ENCODE results near the gene TRPC1.

The TRPC1 gene

DNA sequence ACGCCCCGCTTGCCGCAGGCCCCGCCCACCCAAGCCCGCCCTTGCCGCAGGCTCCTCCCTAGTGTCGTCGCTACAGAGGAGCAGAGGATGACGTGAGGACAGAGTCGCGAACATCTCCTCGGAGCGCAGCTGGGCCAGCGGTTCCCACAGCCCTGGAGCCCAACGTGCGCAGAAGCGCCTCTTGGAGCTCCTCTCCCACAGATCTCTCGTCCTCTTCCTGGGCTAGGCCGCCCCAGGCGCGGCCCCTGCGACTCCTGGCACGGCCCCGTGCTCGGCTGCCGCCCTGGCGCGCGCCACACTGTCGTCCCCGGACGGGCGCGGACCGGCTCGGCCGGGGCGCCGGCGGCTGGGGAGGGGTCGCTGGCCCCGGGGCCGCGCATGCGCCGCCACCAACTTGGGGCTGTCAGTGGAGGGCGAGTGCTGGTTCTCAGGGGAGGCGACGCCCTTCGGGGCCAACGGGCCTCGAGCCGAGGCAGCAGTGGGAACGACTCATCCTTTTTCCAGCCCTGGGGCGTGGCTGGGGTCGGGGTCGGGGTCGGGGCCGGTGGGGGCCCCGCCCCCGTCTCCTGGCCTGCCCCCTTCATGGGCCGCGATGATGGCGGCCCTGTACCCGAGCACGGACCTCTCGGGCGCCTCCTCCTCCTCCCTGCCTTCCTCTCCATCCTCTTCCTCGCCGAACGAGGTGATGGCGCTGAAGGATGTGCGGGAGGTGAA is at the start of gene TRPC1:
Gene TRPC1 (plus strand): TSS at position 67 of the 714 bp plus-strand sequence. CDS start 526 bp downstream, at position 593.
- TF ChIP-seq, protein P1, sequence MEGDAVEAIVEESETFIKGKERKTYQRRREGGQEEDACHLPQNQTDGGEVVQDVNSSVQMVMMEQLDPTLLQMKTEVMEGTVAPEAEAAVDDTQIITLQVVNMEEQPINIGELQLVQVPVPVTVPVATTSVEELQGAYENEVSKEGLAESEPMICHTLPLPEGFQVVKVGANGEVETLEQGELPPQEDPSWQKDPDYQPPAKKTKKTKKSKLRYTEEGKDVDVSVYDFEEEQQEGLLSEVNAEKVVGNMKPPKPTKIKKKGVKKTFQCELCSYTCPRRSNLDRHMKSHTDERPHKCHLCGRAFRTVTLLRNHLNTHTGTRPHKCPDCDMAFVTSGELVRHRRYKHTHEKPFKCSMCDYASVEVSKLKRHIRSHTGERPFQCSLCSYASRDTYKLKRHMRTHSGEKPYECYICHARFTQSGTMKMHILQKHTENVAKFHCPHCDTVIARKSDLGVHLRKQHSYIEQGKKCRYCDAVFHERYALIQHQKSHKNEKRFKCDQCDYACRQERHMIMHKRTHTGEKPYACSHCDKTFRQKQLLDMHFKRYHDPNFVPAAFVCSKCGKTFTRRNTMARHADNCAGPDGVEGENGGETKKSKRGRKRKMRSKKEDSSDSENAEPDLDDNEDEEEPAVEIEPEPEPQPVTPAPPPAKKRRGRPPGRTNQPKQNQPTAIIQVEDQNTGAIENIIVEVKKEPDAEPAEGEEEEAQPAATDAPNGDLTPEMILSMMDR (IDR thresholded peaks at IDR 0.05; ENCODE audit: insufficient read depth, low read depth, low read length, missing control alignments): no peak
- H3K4me3 ChIP-seq (ENCODE audit: low read length): peak within 1 kb of the TSS; percentile 78
- DNase-seq (ENCODE audit: low read depth): peak; percentile 84

DNA sequence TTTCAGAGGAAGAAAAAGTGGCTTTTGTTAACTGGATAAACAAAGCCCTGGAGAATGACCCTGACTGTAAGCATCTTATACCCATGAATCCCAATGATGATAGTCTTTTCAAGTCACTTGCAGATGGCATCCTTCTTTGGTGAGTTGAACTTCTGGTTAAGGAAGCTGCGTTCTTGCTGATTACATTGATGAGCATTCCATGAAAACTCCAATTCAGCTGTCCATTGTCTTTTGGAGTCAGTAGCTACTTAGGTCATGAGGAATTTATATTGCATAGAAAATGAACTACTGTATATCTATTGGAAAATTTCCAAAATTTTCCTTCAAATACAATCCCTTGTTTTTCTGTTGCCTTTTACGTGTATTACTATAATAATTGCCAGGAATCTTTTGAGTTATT is 47.7 kb upstream of the TRPC1 start:
- H3K4me3 ChIP-seq (ENCODE audit: low read length): no peak overlapping the region
- no peak for DNase-seq (ENCODE audit: low read depth)
- TF ChIP-seq, protein P1 (IDR thresholded peaks at IDR 0.05; ENCODE audit: insufficient read depth, low read depth, low read length, missing control alignments): no peak

DNA sequence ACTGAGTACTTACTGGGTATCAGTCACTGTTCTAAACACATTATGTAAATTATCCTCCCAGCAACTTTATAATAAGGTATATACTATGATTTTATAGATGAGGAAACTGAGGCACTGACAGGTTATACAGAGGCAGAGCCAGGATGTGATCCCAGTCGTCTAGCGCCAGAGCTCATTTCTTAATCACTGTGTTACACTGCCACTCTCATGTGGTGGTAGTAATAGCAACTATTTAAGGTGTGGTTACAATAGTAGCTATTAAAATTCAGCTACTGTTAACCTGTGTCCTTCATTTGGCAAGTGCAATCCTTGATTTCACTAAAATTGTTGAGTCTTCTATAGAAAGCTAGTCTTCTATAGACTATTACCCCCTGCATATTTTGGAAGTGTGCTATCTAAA is 43.1 kb upstream of the TRPC1 start:
- no peak overlapping the region for H3K4me3 ChIP-seq (ENCODE audit: low read length)
- TF ChIP-seq, protein P1 (IDR thresholded peaks at IDR 0.05; ENCODE audit: insufficient read depth, low read depth, low read length, missing control alignments): peak; percentile 49
- DNase-seq (ENCODE audit: low read depth): peak; percentile 51

DNA sequence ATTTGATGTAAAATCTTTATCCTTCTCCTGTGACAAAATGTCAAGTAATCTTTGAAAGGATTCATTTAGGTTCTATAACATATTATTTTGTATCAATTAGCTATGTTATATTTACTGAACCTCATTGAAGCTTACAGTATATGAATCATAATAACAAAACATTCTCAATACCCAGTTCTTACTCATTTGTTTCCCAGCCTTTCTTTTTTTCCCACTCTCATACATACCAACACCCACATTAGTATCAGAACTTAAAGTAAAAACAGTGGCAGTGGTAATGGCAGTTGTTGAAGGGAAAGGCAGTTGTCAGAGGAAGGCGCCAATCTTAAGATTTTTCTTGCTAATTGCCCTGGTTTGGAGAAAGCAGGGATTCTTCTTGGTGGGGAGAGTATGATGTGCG is 33.2 kb upstream of the TRPC1 start:
- DNase-seq (ENCODE audit: low read depth): no peak
- H3K4me3 ChIP-seq (ENCODE audit: low read length): no peak overlapping the region
- TF ChIP-seq, protein P1 (IDR thresholded peaks at IDR 0.05; ENCODE audit: insufficient read depth, low read depth, low read length, missing control alignments): no peak

DNA sequence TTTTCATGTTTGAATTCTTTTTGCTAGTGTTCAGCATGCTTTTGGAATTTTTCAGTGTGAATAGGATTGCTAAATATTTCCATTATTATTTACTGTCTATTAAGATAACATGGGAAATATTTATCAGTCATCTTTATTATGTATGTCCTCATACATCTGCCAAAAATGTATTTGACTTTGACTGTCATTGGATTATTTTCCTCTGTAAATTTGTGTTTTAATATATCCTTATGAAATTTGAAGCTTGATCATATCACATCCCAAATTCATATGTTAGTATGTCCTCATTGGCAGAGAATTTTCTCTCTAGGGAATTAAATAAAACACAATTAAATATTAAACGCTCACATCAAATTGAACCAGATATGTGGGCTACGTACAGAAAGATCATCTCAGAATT is 32.3 kb upstream of the TRPC1 start:
- TF ChIP-seq, protein P1 (IDR thresholded peaks at IDR 0.05; ENCODE audit: insufficient read depth, low read depth, low read length, missing control alignments): no peak
- H3K4me3 ChIP-seq (ENCODE audit: low read length): no peak overlapping the region
- DNase-seq (ENCODE audit: low read depth): no peak

DNA sequence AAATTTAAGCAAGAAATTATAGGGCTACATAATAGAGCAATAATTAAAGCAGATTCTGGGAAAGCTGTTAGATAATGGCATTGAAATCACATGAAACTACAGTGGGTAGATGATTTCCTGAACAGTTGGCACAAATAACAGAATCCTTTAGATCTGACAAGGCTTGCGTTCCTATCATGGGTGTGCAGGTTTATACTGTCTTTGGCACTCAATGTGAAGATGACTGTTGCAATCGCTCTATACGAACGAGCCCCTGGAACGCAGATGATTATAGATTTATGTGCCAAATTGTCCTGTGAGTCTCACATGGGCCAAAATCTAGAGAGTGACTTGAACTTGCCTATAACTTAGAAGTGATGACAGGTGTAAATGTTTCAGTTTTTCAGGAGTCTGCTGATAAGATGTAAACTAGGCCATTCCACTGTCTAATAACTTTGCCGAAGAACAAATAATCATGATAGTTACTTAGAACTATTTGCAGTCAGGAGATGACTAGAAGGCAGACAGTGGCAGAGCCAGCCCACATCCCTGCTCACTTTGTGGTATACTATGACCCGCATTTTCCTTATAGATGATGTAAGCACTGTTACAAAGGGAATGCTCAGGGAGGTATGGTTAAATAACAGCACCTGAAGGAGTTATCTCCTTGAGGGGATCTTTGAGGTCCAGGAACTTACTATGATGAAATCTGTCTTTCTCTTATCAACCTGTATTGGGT is 30.5 kb upstream of the TRPC1 start:
- DNase-seq (ENCODE audit: low read depth): no peak
- H3K4me3 ChIP-seq (ENCODE audit: low read length): no peak overlapping the region
- TF ChIP-seq, protein P1 (IDR thresholded peaks at IDR 0.05; ENCODE audit: insufficient read depth, low read depth, low read length, missing control alignments): no peak
